Measurements from ENCODE around the gene UBC. TPM values are rescaled to one million over a fixed set of nuclear protein-coding genes. Genes with fewer than 3 reads are reported as not detected.
A peak's percentile ranks its signal among the peaks of the same experiment; 100 is the strongest.
"Not testable (repeated sequence)": the region's sequence is repeated elsewhere in the genome, so short reads cannot be mapped to it uniquely, and the experiment has no call there.

The UBC gene
- total RNA-seq, 4 donors from 2014 or later: 1,276 to 1,840 (median 1,378) TPM

- H3K27ac ChIP-seq: peak overlapping the region; percentile 97 to 100 (median 100)
- H3K4me1 ChIP-seq: peaks cover 0 to 66% (median 45%) of the 10 kb centered on the region in 4 donors
- TF ChIP-seq EP300 (IDR thresholded peaks at IDR 0.05) (peak; percentile 77 to 96), POLR2A (IDR thresholded peaks at IDR 0.05) (peak; percentile 44 to 69), CTCF (IDR thresholded peaks at IDR 0.05) (no peak)
- DNase-seq (ENCODE audit: low spot score in 2 of 2): peak; percentile 67 to 85
- H3K27me3 ChIP-seq: no peaks in the 10 kb centered on the region
- H3K9me3 ChIP-seq: no peaks in the 10 kb centered on the region
- H3K4me3 ChIP-seq: peak overlapping the region in 3 of 4 donors; percentile 27 to 78 (median 64)
- peaks cover 0 to 17% (median 0%) of the 10 kb centered on the region in 3 donors for H3K36me3 ChIP-seq
- 6% methylated on average over 5 of the region's 5 CpGs for WGBS, 2 donors
Observed at GRCh38 chr12:124916374-124917134, 2.1 kb upstream of the UBC start.

GRCh38 chr12:124915239-124916236, 1.1 kb upstream of the UBC start:
- WGBS, 2 donors: 6 to 8% methylated on average over 21 of the region's 21 CpGs
- H3K4me3 ChIP-seq: peak overlapping the region; percentile 64 to 93 (median 80)
- TF ChIP-seq EP300 (IDR thresholded peaks at IDR 0.05) (peak in 1 of 2 donors; percentile 15), CTCF (IDR thresholded peaks at IDR 0.05) (no peak), POLR2A (IDR thresholded peaks at IDR 0.05) (no peak)
- H3K9me3 ChIP-seq: no peaks in the 10 kb centered on the region
- H3K4me1 ChIP-seq: peaks cover 0 to 66% (median 49%) of the 10 kb centered on the region in 4 donors
- peaks cover 0 to 28% (median 0%) of the 10 kb centered on the region in 3 donors for H3K36me3 ChIP-seq
- H3K27me3 ChIP-seq: no peaks in the 10 kb centered on the region
- DNase-seq (ENCODE audit: low spot score in 2 of 2): peak; percentile 50 to 54
- H3K27ac ChIP-seq: peak overlapping the region; percentile 97 to 100 (median 100)

GRCh38 chr12:124913474-124914391, 717 bp downstream of the UBC start:
- Histone ChIP-seq H3K27ac (peak overlapping the region; percentile 97 to 100 (median 100)), H3K36me3 (peaks cover 0 to 28% (median 0%) of the 10 kb centered on the region in 3 donors), H3K4me3 (peak overlapping the region; percentile 64 to 93 (median 80)), H3K27me3 (no peaks in the 10 kb centered on the region), H3K9me3 (no peaks in the 10 kb centered on the region), H3K4me1 (peaks cover 0 to 65% (median 48%) of the 10 kb centered on the region in 4 donors)
- peak; percentile 80 to 83 for DNase-seq (ENCODE audit: low spot score in 2 of 2)
- WGBS, 2 donors: 5 to 7% methylated on average over 36 to 40 of the region's 46 CpGs
- TF ChIP-seq CTCF (IDR thresholded peaks at IDR 0.05): peak; percentile 44 to 81 (median 69)
- TF ChIP-seq POLR2A (IDR thresholded peaks at IDR 0.05): no peak

GRCh38 chr12:124912529-124913287, 1.7 kb downstream of the UBC start:
- peak overlapping the region; percentile 64 to 93 (median 80) for H3K4me3 ChIP-seq
- H3K36me3 ChIP-seq: peaks cover 0 to 28% (median 0%) of the 10 kb centered on the region in 3 donors
- peaks cover 0 to 55% (median 37%) of the 10 kb centered on the region in 4 donors for H3K4me1 ChIP-seq
- peak overlapping the region in 3 of 4 donors; percentile 97 to 100 (median 100) for H3K27ac ChIP-seq
- WGBS, 2 donors: 63 to 65% methylated on average over 12 to 19 of the region's 21 CpGs
- peak in 1 of 2 donors; percentile 73 for TF ChIP-seq EP300 (IDR thresholded peaks at IDR 0.05)
- DNase-seq (ENCODE audit: low spot score in 2 of 2); H3K27me3 ChIP-seq; H3K9me3 ChIP-seq: not testable (repeated sequence)

- not testable (repeated sequence) for H3K27me3 ChIP-seq; DNase-seq (ENCODE audit: low spot score in 2 of 2); H3K9me3 ChIP-seq
- peaks cover 0 to 28% (median 0%) of the 10 kb centered on the region in 3 donors for H3K36me3 ChIP-seq
- 56 to 63% methylated on average over 6 of the region's 6 CpGs for WGBS, 2 donors
- peak overlapping the region in 2 of 4 donors; percentile 32 to 33 for H3K4me3 ChIP-seq
- peak overlapping the region in 3 of 4 donors; percentile 50 to 63 (median 61) for H3K27ac ChIP-seq
- peaks cover 0 to 56% (median 34%) of the 10 kb centered on the region in 4 donors for H3K4me1 ChIP-seq
Observed at GRCh38 chr12:124911521-124911920, 2.9 kb downstream of the UBC start.

All from tibial nerve (tissue), 4 donors.